GM12874 (cell line): ENCODE measurements around the gene DGKA.

Experiments
- CTCF ChIP-seq: IDR thresholded peaks from 2 replicates; pipeline ENCODE4 v1.5.1; 2011; ENCODE audit warnings: low read depth, mild to moderate bottlenecking, control low read depth, low read length, moderate library complexity; ENCODE audit not compliant: insufficient read depth

The DGKA gene

DNA sequence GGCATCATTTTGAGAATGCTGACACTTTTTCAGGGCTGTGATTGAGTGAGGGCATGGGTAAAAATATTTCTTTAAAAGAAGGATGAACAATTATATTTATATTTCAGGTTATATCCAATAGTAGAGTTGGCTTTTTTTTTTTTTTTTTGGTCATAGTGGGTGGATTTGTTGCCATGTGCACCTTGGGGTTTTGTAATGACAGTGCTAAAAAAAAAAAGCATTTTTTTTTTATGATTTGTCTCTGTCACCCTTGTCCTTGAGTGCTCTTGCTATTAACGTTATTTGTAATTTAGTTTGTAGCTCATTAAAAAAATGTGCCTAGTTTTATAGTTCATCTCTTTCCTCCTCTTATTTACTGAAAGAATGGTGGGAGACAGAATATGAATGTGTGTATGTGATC lies 41.5 kb downstream of the DGKA start:
- TF ChIP-seq CTCF: no peak

- TF ChIP-seq CTCF: no peak
These were observed 42.1 kb downstream of the DGKA start for GRCh38 chr12:55972911-55973598.

- no peak for TF ChIP-seq CTCF
These were observed 42.8 kb downstream of the DGKA start, which contains the start of gene RAB5B for GRCh38 chr12:55973599-55974307. Gene RAB5B, plus strand, starts transcription at chr12:55974078. Its CDS starts 12,883 bp downstream, at chr12:55986961.

DNA sequence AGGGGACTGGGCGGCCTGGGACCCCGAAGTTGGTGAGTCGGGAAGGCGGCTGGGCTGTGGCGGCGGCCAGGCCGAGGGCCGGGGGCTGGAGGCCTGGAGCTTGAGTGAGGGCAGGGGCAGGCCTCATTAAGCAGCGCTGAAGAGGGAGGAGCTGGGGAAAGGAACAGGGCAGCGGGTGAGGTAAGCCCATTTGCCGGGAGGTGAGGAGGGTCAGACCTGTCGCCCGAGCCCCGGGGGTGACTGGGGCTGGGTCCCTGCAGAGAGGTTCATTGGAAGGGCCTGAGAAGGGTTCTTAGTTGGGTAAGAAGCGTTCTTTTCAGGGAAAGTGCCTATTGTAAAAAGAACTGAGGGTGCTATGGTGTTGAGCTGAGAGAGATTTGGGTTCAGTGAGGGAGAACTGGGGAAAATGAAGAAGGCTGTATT lies 43.4 kb downstream of the DGKA start:
- TF ChIP-seq CTCF: no peak

- no peak for TF ChIP-seq CTCF
These were observed 47.4 kb downstream of the DGKA start for GRCh38 chr12:55978393-55978792.

DNA sequence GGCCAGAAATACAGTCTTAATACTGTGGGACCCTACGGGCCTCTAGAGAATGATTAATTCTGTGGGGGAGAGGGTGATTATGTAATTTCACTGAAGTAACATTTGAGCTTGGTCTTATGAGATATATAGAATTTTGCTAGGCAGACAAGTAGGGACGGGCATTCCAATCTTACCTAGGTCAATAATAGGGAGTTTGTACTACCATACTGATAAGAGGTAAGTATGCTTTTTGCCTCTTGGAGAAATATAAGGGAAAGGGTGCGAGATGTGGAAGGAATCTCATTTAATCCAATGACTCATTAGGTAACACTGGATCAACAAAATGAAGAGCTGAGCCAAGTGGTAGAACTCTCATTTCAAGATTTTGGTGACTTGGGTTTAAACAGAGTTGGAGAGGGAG lies 48.1 kb downstream of the DGKA start:
- TF ChIP-seq CTCF: no peak

DNA sequence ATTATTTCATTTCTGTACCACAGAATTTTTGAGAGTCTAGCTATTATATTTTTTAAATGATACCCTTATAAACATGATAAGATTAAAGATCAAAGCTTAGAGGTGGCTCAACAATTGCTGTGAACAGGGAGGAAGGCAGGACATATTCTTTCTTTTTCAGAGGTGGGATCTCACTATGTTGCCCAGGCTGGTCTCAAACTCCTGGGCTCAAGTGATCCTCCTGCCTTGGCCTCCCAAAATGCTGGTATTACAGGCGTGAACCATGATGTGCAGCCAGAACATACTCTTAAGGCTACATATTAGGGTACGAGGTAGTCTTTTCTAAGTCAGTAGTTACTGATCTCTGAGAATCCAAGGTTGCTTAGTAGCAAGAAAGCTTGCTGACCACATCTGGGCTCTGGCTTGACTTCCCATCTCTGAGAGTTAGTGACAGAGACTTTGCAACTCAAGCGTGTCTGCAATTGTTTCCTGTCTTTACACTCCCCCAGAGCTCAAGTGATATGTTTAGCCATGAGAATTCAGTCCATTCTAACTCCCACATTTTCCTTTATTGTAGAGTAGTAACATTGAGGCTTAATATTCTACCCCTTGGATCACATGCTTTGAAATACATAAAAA lies 51.5 kb downstream of the DGKA start:
- TF ChIP-seq CTCF: no peak
